RWPE2 (cell line): ENCODE data around the gene SP100.

Experiments
- ATAC-seq: fragments of 200-7000 bp; cut with Tn5 transposase; 3 replicates; pipeline ENCODE4 v1.9.1; 2021; ENCODE audit warnings: low read depth
- DNase-seq: peaks from one replicate; pipeline ENCODE4 v3.0.0-alpha.2; 2020; ENCODE audit warnings: low spot score
- H3K27ac ChIP-seq: fragments of 450-650 bp; 2 replicates; pipeline ENCODE4 v1.5.1; 2017; ENCODE audit warnings: mild to moderate bottlenecking; ENCODE audit not compliant: poor library complexity, severe bottlenecking
- H3K27me3 ChIP-seq: fragments of 250-450 bp; sonication (Bioruptor Pico); 2 replicates; pipeline ENCODE4 v1.5.1; 2021; ENCODE audit warnings: mild to moderate bottlenecking, moderate library complexity; ENCODE audit not compliant: insufficient read depth, poor library complexity, severe bottlenecking
- H3K36me3 ChIP-seq: fragments of 250-450 bp; sonication (Bioruptor Pico); 2 replicates; pipeline ENCODE4 v1.5.1; 2020; ENCODE audit warnings: low read depth, mild to moderate bottlenecking, moderate library complexity
- H3K4me1 ChIP-seq: fragments of 250-450 bp; sonication (Bioruptor Pico); 2 replicates; pipeline ENCODE4 v1.5.1; 2021; ENCODE audit warnings: mild to moderate bottlenecking, moderate library complexity; ENCODE audit not compliant: insufficient read depth, poor library complexity, severe bottlenecking
- H3K4me3 ChIP-seq: fragments of 250-450 bp; sonication (Bioruptor Pico); 2 replicates; pipeline ENCODE4 v1.5.1; 2021; ENCODE audit warnings: mild to moderate bottlenecking, moderate library complexity; ENCODE audit not compliant: severe bottlenecking
- H3K9me3 ChIP-seq: fragments of 250-450 bp; sonication (Bioruptor Pico); 2 replicates; pipeline ENCODE4 v1.5.1; 2021; ENCODE audit warnings: mild to moderate bottlenecking, moderate library complexity; ENCODE audit not compliant: severe bottlenecking
- CTCF ChIP-seq: fragments of 450-650 bp; IDR thresholded peaks from one replicate; pipeline ENCODE4 v1.5.1; 2017; ENCODE audit warnings: mild to moderate bottlenecking, moderate library complexity; ENCODE audit not compliant: poor library complexity, severe bottlenecking

SP100 gene

GRCh38 chr2:230439590-230439989 lies 23.6 kb downstream of the SP100 start:
- no peak overlapping the region for H3K4me3 ChIP-seq
- H3K9me3 ChIP-seq, result peaks cover 4% of the 10 kb centered on the region
- peaks cover 35% of the 10 kb centered on the region for H3K36me3 ChIP-seq
- peaks cover 6% of the 10 kb centered on the region for H3K4me1 ChIP-seq
- DNase-seq (no peak), ATAC-seq (no peak)
- no peak overlapping the region for H3K27ac ChIP-seq
- TF ChIP-seq CTCF, result no peak
- no peaks in the 10 kb centered on the region for H3K27me3 ChIP-seq

GRCh38 chr2:230441227-230441897 lies 25.4 kb downstream of the SP100 start:
- Histone ChIP-seq H3K4me1 (peaks cover 6% of the 10 kb centered on the region), H3K27ac (no peak overlapping the region), H3K27me3 (no peaks in the 10 kb centered on the region), H3K4me3 (no peak overlapping the region), H3K36me3 (peaks cover 33% of the 10 kb centered on the region), H3K9me3 (peaks cover 1% of the 10 kb centered on the region)
- no peak for ATAC-seq
- no peak for TF ChIP-seq CTCF
- DNase-seq, result no peak

- DNase-seq (no peak), ATAC-seq (peak; percentile 35; the same call in 1 of the 3 replicates)
- Histone ChIP-seq H3K9me3 (no peaks in the 10 kb centered on the region), H3K4me3 (no peak overlapping the region), H3K27me3 (no peaks in the 10 kb centered on the region), H3K27ac (no peak overlapping the region), H3K36me3 (peaks cover 38% of the 10 kb centered on the region), H3K4me1 (peaks cover 6% of the 10 kb centered on the region)
- no peak for TF ChIP-seq CTCF
Observed at GRCh38 chr2:230443541-230443940, 27.5 kb downstream of the SP100 start.

- H3K9me3 ChIP-seq, result no peaks in the 10 kb centered on the region
- ATAC-seq (no peak), DNase-seq (no peak)
- H3K4me3 ChIP-seq, result no peak overlapping the region
- no peak for TF ChIP-seq CTCF
- no peak overlapping the region for H3K27ac ChIP-seq
- peaks cover 41% of the 10 kb centered on the region for H3K36me3 ChIP-seq
- H3K27me3 ChIP-seq, result no peaks in the 10 kb centered on the region
- peaks cover under 1% of the 10 kb centered on the region for H3K4me1 ChIP-seq
Observed at GRCh38 chr2:230444832-230445231, 28.8 kb downstream of the SP100 start.

- Histone ChIP-seq H3K4me3 (no peak overlapping the region), H3K4me1 (no peaks in the 10 kb centered on the region), H3K27me3 (no peaks in the 10 kb centered on the region), H3K9me3 (no peaks in the 10 kb centered on the region), H3K27ac (no peak overlapping the region), H3K36me3 (peaks cover 48% of the 10 kb centered on the region)
- no peak for TF ChIP-seq CTCF
- no peak for ATAC-seq
- DNase-seq, result no peak
Observed at GRCh38 chr2:230447036-230447435, 31.0 kb downstream of the SP100 start.
